Bronchial epithelial cell (primary cell): ENCODE data around the gene MAP2K7. TPM values are rescaled to one million over a fixed set of nuclear protein-coding genes. Genes with fewer than 3 reads are reported as not detected.

Experiments used
- DNase-seq: peaks from one replicate; pipeline ENCODE4 v3.0.0-alpha.2; 2010; ENCODE audit warnings: low read depth
- FAIRE-seq: peaks from 2 replicates; lab custom pipeline; 2011; peaks lifted over from hg19 to GRCh38; lab: Jason Lieb, UNC
- H3K27me3 ChIP-seq: 2 replicates; pipeline ENCODE4 v1.5.1; 2011; ENCODE audit warnings: low read length; ENCODE audit not compliant: control insufficient read depth, insufficient read depth
- H3K36me3 ChIP-seq: 2 replicates; pipeline ENCODE4 v1.5.1; 2011; ENCODE audit warnings: low read length; ENCODE audit not compliant: control insufficient read depth, insufficient read depth
- H3K4me3 ChIP-seq: 2 replicates; pipeline ENCODE4 v1.5.1; 2011; ENCODE audit warnings: mild to moderate bottlenecking, low read depth, low read length, control low read depth
- CTCF ChIP-seq: IDR thresholded peaks from 2 replicates; pipeline ENCODE4 v1.5.1; 2011; ENCODE audit warnings: mild to moderate bottlenecking, moderate library complexity, low read length, control low read depth, inconsistent platforms; ENCODE audit not compliant: insufficient read depth, severe bottlenecking
- total RNA-seq: library from RNA; depleted of rRNA; stranded (reverse); fragments of >200 nt; gene quantifications from 2 replicates; pipeline ENCODE4 v1.2.1, GENCODE V29; 2014

Gene MAP2K7
- total RNA-seq, 1 donor from 2014 or later = 10.0 TPM

GRCh38 chr19:7940841-7941240 is 37.2 kb downstream of the MAP2K7 start:
- H3K4me3 ChIP-seq = no peak overlapping the region
- H3K36me3 ChIP-seq = peaks cover 22% of the 10 kb centered on the region
- no peaks in the 10 kb centered on the region for H3K27me3 ChIP-seq
- FAIRE-seq = no peak
- TF ChIP-seq CTCF = no peak
- DNase-seq = no peak

GRCh38 chr19:7941895-7942596 is 38.4 kb downstream of the MAP2K7 start:
- Histone ChIP-seq H3K27me3 (no peaks in the 10 kb centered on the region), H3K36me3 (peaks cover 21% of the 10 kb centered on the region), H3K4me3 (no peak overlapping the region)
- no peak for TF ChIP-seq CTCF
- no peak for DNase-seq
- FAIRE-seq = no peak

GRCh38 chr19:7942981-7943443 is 39.3 kb downstream of the MAP2K7 start:
- no peak for FAIRE-seq
- TF ChIP-seq CTCF = no peak
- Histone ChIP-seq H3K27me3 (no peaks in the 10 kb centered on the region), H3K36me3 (peaks cover 17% of the 10 kb centered on the region), H3K4me3 (peak overlapping the region; percentile 94)
- no peak for DNase-seq

- H3K4me3 ChIP-seq = peak within 1 kb of the TSS; percentile 94
- peaks cover 16% of the 10 kb centered on the region for H3K36me3 ChIP-seq
- DNase-seq (peak; percentile 97), FAIRE-seq (peak; percentile 93)
- TF ChIP-seq CTCF = no peak
- H3K27me3 ChIP-seq = no peaks in the 10 kb centered on the region
Observed at GRCh38 chr19:7943444-7944176, 39.9 kb downstream of the MAP2K7 start, which contains the start of gene TIMM44. Gene TIMM44, minus strand, starts transcription at chr19:7943666. Its CDS starts 15 bp downstream, at chr19:7943651.

GRCh38 chr19:7944177-7944761 is 40.6 kb downstream of the MAP2K7 start:
- peak; percentile 77 for TF ChIP-seq CTCF
- H3K4me3 ChIP-seq = peak overlapping the region; percentile 74
- H3K27me3 ChIP-seq = no peaks in the 10 kb centered on the region
- DNase-seq (peak; percentile 77), FAIRE-seq (peak; percentile 32)
- peaks cover 16% of the 10 kb centered on the region for H3K36me3 ChIP-seq
